Measurements from ENCODE around the gene SETBP1.
"Not testable (repeated sequence)": the region's sequence is repeated elsewhere in the genome, so short reads cannot be mapped to it uniquely, and the experiment has no call there.

Gene SETBP1

DNA sequence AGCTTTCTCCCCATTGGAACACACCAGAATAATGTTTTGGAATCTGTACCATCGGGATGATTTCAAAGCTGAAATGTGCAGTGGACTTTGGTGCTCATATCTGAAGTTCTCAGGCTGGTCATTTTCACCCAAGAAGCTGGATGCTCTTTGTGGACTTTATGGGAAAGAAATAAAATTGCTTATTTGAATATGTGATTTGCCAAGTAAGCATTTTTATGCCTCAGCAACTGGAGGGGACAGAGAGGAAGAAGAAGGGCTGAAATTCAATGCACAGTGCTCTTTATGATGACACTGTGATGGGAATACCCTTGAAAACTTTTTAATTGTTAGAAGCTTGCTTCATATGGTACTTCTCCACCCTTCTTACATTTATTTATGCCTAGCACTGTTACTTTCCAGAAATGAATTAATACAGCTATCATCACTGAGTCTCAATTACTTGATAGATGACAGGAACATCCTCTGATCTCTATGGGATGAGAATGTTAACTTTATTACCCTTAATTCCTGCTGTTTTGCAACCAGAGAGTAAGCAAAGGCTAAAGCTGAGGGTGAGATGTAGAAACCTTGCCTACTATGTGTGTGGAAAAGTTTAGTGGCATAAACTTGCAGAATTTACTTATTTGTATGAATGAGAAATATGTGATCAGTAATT, 23.6 kb downstream of the SETBP1 start:
- DNase-seq (ENCODE audit: low read depth, low spot score): no peak

DNA sequence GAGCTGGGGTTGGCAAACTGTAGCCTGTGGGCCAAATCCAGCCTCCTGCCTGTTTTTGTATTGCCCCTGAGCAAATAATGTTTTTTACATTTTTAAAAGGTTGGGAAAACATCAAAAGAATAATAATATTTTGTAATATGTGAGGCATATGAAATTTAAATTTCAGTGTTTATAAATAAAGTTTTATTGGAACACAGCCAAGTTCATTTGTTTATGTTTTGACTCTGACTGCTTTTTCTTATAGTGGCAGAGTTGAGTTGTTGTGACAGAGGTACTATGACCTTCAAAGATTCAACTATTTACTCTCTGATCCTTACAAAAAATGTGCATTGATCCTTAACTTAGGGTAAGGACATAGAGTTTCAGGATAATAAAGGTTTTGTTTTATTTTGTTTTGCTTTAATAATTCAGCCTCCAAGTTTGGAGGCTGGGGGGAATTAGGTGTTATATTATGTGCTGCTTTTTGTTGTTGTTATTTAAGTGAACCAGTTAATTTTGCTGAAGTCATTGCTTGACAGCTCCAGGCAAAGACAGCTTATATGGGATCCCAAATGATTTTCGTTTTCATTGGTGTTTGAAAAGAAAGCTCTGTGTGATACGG, 24.5 kb downstream of the SETBP1 start:
- no peak for DNase-seq (ENCODE audit: low read depth, low spot score)

DNA sequence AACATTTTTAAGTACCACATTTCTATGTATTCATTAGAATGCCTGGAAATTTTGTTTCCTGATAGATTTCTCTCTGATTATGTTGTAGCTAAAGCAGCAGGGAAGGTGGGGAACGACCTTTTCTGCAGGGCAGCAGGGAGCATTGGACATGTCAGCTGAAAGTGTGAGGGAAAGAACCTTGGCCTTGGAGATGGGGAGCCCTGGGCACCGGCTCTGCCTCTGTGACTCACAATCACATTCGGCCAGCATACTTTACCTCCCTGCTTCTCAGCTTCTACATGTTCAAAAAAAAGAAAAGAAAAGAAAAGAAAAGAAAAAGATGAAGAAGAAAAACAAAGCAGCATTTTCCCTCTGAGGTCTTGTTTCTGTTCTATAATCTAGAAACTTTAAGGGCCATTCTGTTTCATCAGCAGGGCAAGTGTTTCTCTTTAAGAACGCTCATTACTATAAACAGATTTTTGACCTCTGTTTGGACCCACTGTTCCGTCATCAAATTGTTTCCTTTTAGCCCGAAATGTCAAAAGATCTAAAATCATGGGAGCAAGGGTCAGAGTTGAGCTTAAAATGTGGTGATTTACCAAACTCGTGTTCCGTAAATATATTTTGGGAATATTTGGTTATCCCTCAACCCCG, 27.9 kb downstream of the SETBP1 start:
- no peak for DNase-seq (ENCODE audit: low read depth, low spot score)

DNA sequence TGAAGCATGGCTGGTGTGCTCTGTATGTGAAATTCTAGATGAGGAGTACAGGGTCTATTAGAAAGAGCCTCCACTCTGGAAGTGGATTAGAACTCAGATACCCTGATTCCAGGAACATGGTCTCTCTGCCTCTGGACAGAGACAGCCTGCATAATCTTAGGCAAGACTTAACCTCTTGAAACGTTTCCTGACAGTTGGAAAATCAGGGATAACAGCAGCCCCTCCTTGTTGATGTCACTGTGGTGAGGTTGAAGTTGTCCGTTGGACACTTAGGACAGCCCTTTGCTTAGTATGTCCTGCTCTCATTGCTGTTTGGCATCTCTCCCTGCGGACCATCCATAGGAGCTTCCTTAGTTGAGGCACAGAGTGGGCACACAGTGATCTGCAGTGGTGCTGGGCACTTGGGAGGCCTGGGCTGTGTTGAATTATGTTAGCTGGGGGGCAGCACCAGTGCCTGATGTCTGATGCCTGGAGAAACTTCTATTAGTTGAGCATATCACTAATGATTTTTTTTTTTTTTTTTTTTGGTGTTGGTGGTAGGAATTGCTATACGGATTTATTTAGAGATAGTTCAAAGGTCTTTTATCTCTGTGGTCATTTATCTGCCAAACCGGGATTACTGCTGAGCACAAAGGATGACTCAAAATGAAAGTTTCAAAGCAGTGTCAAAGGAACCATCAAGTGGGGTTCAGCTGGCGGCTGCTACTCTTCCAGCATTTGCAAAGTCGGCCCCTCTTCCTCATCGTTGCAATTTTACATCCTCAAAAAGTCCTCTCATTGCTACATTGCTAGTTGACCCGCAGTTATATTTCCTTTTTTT, 28.8 kb downstream of the SETBP1 start:
- DNase-seq (ENCODE audit: low read depth, low spot score): no peak

DNA sequence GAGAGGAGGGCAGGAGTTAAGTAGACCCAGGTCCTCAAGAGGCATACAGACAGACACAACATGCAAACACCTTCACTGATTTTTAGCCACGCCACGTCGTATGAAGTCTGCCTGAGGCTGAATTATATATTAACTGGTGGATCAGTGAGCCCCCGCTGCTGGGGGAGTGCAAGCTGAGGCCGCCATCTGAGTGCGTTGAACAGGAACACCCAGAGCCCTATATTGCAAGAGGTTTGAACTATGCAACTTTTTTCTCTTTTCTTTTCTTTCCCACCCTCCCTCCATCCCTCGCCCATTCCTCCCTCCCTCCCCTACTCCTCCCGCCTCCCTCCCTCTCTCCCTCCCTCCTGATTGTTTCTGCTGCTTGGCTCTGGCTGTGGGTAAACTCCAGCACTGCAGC, 30.2 kb downstream of the SETBP1 start:
- no peak for DNase-seq (ENCODE audit: low read depth, low spot score)

DNA sequence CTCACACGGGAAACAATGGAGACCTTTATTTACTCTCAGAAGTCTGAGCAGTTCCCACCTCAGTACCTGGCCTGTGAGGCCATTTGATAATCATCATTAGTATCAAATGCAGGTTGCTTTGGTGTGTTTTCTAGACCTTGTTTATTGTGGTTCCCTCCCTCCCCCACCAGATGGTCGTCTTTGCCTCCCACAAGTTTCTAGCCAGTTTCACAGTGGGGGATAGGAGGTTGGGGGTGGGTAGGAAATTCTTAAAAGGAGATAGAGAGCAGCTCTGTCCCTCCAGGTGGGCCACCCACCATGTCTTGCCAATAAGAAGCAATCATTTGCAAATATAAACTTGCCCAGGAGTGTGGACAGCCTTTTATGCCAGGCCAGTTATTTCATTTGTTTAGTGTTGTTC, 31.3 kb downstream of the SETBP1 start:
- DNase-seq (ENCODE audit: low read depth, low spot score): no peak

DNA sequence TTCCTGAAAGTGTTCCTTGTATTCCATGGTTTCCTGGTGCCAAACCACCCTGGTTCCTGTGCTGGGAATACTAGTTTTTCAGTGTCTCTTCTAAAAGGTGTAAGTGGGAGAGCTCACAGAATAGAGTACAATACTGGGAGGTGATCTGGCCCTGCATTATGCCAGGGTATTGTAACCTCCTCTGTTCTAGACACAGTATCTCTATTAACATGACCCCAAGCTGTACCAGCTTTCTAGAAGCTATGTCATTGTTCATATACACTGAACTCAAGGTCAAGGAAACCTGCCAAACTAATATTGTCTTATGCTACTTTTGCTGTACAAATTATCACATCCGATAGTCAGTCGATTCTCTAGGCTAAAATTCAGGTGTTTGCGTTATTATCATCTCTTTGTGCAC, 32.7 kb downstream of the SETBP1 start:
- DNase-seq (ENCODE audit: low read depth, low spot score): no peak

DNA sequence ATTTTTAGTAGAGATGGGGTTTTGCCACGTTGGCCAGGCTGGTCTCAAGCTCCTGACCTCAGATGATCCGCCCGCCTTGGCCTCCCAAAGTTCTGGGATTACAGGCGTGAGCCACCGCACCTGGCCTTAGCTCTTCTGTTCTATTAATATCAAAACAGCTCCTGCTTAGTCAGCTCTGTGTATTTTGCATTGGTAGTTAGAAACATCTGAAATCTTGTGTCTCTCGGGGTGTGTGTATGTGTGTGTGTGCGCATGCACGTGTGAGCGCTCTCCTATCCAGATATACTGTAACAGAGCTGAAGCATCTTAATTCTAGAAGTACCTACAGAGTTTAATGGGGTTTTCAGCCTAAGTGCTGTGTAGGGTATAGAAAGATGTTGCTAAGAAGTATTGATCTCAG, 33.7 kb downstream of the SETBP1 start:
- no peak for DNase-seq (ENCODE audit: low read depth, low spot score)

DNA sequence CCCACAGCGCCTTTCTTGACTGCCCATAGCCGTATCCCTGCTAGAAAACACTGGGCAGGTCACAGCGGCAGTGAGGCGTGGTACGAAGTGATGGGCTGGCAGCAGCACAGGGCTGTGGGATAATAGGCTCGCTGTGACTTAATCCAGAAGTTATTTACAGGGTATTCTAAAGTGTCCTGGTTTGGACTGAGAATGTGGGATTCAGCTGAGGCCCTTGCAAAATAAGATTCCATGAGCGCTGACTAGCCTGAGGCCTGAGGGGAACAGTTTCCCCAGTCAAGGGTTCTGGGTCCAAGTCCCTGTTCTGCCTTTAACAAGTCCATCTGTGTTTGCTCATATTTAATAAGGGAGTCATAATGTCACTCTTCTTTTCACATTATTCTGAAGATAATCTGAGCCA, 34.6 kb downstream of the SETBP1 start:
- DNase-seq (ENCODE audit: low read depth, low spot score): no peak

DNA sequence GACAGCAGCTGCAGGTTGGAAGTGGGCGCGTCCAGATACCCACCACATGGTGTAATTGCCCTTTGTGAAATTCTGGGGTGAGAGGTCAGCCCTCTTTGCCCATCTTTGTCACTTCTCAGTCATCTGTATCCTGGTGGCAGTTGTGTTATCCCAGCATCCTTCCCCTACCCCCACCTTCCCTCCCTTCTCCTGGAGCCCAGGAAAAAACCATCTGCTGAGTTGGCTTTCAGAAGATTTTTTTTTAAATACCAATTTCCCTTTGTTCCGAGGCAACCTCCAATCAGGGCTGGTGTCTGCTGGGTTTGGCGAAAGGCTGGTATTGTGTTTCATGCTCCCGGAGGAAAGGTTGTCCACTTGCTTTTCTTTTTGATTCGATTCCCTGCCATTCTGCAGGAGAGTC, 35.2 kb downstream of the SETBP1 start:
- DNase-seq (ENCODE audit: low read depth, low spot score): no peak

DNA sequence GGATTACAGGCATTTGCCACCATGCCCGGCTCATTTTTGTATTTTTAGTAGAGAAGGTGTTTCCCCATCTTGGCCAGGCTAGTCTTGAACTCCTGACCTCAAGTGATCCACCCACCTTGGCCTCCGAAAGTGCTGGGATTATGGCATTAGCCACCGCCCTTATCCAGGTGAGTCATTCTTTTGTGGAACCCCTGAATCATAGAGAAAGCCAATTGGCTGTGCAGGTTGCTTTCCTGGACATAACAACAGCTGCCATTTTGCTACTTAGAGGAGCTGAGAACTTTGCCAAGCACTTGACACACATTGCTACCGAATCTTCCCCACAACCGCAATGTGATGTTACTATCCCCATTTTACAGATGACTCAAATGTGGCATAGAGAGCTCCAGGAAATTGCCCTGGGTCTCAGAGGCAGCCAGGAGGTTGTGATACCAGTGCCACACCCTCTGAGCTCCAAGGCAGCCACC, 36.0 kb downstream of the SETBP1 start:
- no peak for DNase-seq (ENCODE audit: low read depth, low spot score)

DNA sequence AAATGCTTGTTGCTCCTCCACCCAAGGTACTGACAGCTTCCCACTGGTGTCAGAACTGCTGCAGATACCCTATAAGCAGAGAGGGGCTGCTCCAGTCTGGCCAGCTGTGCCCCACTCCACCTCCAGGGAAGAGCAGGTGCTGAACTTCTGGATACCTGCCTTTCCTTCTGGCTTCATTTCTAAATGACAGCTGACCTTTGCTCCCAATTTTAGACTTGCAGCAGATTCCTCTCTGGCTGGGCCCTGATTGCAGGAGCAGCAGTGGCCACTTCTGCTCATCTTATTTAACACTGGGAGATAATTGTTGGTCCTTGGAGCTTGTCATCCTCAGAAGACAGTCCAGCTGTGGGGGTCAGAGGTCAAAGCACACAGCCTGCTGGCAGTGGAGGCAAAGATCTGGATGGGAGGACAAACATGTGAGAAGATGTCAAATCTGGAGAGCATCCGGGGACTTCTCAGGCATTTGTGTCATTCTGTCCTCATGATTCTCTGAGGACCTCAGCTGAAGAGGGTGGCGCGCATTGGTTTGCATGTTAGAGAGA, 38.9 kb downstream of the SETBP1 start:
- no peak for DNase-seq (ENCODE audit: low read depth, low spot score)

DNA sequence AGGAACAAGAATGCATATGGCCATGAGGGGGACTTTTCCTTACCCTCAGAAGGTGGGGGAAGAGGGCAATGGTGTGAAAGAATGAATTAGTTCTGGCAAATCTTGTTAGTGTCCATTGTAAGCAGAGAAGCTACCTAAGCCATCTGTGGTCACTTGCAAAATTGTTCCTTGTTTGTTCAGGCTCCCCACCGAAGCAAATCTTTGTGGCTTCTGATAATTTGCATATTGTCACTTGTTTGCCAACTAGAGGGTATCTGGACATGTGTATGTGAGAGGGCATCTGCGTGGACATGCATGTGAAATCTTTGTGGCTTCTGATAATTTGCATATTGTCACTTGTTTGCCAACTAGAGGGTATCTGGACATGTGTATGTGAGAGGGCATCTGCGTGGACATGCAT, 41.1 kb downstream of the SETBP1 start:
- not testable (repeated sequence) for DNase-seq (ENCODE audit: low read depth, low spot score)

DNA sequence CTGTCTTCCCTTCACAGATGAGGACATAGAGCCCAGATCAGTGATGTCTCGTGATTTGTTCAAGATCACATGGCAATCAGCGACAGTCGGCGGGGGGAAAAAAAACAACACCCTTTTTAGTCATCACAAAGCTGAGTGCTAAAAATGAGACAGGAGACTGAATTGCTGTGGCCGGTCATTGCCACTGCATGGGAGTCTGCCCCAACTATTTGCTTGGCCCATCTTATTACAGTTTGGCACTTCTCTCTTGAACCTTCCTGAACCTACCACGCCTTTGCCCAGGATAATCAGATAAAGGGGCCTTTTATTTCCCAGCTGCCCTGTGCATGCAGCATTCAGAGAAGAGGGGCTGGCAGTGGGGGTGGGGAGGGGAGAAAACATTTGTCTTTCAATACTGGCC, 42.7 kb downstream of the SETBP1 start:
- no peak for DNase-seq (ENCODE audit: low read depth, low spot score)

DNA sequence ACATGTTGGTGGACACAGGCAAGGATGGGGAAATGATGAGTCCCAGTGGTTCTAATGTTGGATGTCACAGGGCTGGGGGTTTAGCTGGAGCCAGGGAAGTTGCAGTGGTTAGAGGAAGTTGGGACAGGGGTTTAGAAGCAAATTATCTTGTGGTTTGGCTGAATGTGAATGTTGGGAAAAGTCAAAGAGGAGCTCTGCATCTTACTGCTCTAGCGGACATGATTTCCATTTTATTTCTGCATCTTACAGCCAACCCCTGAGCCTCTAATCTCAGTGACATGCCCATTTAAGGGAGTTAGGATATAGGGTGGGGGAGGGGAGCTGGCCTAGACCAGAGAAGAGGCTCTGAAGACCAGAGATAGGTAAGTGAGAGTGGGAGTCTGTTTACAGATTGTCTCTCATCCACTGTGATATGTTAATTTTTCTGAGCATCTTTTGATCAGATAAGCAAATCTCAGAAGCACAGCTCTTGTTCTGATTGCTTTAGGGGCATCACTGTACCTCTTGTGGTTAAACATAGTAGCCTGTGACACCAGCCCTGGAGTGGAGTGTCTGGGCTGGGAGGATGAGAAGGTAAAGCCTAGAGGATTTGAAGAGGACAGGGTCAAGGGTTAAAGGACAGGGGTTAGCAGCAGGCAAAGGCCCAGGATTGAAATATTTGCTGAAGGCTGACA, 43.6 kb downstream of the SETBP1 start:
- DNase-seq (ENCODE audit: low read depth, low spot score): no peak

DNA sequence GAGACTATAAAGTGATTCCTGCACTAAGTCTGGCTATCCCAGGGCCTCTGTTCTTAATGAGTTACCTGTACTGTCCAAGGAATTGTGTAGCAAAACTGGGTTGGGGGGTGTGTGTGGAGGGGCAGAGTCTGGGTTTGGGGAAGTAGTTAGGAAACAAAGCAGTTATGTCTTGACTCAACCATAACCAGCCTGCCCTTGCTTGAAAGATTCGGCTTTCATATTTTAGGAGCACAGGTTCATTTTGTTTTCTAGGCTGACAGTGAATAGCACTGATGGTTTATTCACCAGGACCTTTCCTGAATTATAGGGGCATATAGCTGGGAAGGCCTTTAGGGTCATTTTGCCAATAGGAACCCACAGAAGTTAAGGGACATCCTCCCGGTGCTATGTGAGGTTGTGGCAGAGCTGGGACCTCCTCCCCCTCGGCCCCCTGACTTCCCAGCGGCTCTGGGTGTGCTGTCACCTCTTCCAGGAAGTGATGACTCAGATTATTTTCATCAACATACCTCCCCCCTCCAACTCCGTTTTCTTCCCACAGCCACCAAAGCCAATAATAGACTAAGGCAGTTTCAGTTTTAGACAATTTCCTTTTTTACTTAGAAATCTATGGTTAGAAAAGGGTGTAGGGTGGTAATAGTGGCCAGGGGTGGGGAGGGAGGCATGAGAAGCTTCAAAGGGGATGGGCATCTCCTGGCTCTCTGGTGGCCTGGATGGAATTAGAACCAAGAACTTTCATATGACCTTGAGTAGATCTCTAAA, 44.8 kb downstream of the SETBP1 start:
- no peak for DNase-seq (ENCODE audit: low read depth, low spot score)

DNA sequence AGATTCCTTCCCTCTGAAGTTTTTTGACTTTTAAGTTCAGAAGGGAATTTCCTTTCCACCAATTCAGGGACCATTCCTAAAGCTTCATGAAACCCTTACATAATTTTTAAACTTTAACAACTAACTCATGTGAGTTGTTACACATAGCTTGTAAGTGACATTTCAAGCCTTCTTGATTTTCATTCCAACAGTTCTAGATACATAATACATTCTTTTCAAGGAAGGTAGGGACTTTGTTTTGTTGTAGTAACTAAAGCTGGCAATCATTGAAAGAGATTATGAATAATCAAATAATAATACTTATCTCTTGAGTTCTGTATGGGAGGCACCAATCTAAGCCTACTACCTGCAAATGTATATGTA, 45.4 kb downstream of the SETBP1 start:
- DNase-seq (ENCODE audit: low read depth, low spot score): no peak

DNA sequence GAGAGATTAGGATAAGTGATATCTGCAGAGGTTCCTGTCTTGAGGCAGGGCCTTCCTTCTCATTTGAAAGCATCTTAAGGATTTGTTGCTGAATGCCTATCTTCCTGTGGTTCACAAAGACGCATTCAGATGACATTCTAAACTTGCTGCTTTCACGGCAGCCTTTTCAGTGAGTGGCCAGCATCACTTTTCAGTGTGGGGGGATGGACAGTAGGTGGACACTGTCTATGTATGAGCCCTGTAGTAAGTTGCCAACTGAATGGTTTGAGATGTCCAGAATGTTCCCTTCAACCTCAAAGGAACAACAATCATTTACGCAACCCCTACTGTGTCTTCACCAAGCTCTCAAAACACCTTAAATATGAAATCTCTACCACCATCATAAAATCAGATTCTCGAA, 46.6 kb downstream of the SETBP1 start:
- DNase-seq (ENCODE audit: low read depth, low spot score): no peak

DNA sequence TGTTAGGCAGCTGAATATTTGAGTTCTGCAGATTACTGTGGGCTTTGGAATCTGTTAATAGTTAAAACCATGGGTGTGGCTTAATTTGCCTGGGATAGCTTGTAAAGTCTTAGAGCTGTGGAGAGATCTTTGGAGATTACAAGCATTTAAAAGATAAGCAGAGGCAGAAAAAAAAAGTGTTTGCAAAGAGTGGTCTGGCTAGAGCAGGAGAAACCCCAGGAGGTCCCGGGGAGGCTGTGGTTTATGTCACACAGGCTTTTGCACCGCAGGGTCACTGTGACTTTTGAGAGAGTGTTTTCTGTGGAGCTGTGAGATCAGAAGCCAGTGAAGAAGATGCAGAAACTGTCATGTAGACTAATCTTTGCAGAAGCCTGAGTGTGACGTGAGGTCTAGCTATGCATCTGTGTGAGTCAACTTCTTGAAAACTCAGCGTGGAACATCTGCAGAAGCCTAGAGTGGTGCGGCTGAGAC, 49.0 kb downstream of the SETBP1 start:
- peak; percentile 80 for DNase-seq (ENCODE audit: low read depth, low spot score)

DNA sequence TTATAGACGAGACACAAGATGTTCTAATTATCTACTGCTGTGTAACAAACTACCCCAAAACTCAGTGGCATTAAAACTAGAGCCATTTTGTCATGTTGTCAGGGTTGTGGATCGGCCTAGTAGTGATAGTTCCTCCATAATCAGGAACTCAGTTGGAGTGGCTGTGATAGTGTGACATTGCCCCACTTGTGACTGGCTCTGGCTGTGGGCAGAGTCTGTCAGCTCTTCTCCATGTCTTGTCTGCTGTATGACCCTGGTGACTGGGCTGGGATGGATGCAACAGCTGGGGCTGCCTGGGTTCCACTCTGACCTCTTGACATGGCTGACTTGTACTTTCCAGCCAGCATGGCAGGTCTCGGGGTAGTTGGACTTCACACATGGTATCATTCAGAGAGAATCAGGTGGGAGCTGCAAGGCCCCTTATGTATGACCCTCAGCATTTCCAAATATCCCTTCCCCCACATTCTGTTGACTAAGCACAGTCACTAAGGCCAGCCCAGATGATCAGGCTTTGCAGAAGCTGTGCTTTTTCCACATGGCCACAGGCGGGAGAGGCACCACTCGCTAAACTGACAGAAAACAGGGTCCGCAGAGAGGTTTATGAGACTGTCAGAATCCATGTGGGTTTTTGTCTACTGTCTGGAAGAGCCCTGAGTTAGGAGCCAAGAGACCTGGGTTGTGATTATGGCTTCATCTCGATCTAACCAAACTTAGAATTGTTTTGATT, 50.3 kb downstream of the SETBP1 start:
- no peak for DNase-seq (ENCODE audit: low read depth, low spot score)
